GM19328 (cell line): ENCODE results near the gene TRMT112.
"Not testable (repeated sequence)": the region's sequence is repeated elsewhere in the genome, so short reads cannot be mapped to it uniquely, and the experiment has no call there.

ENCODE experiments used
- ATAC-seq: cut with Tn5 transposase; IDR thresholded peaks from one replicate; pipeline ENCODE4 v1.9.1; 2021; ENCODE audit warnings: mild to moderate bottlenecking, moderate library complexity; ENCODE audit not compliant: unreplicated experiment

The TRMT112 gene

DNA sequence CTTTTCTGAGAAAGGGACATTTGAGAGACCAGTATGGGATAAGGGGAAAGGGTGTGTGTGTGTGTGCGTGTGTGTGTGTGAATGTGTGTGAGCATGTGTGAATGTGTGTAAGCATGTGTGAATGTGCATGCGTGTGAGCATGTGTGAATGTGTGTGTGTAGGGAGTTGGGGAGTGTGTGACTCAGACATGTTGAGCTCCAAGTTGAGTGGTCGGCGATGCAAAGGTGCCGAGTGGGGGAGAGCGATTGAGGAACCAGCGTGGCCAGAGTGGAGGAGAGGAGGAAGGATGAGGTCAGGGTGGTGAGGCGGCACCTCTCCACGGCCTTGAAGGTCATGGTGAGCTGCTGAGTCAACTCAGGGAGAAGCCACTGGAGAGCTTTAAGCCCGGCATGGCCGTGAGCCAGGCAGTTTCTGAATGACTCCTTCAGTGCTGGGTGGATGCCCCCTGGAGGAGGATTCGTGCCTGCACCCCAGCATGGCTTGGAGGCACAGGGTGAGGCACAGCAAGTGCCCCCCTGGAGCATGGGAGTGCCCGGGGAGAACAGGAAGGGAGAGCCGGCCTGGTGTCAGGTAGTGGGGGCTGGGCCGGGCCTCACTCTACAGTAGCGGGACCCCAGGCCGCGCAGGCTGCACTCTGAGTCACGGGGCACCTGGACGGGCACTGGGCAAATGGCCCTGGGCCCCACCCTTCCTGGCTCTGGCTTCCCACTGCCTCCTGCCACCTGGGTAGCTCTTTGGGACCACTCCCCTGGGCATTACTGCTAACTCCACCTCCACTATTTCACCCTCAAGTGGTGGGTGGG, 14.4 kb upstream of the TRMT112 start:
- no peak for ATAC-seq

DNA sequence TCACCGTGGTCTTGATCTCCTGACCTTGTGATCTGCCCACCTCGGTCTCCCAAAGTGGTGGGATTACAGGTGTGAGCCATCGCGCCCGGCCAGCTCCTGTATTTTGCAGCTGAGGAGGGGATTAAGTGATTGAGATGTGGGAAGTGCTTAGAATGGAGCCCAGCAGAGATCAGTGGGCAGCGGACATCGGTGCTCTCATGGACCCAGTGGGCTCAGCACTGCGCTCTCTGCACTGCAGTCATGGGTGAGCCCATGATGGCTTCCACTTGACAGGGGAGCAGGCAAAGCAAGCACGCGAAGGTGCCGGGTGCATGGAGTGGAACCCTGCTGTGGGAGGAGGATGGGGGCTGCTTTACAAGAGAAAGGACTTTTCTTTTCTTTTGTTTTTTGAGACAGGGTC, 13.5 kb upstream of the TRMT112 start:
- no peak for ATAC-seq

GRCh38 chr11:64327993-64328392, 10.6 kb upstream of the TRMT112 start:
- ATAC-seq: no peak

- no peak for ATAC-seq
Measured at GRCh38 chr11:64327375-64327774, 10.0 kb upstream of the TRMT112 start.

- no peak for ATAC-seq
Measured at GRCh38 chr11:64324692-64325469, 7.5 kb upstream of the TRMT112 start.

DNA sequence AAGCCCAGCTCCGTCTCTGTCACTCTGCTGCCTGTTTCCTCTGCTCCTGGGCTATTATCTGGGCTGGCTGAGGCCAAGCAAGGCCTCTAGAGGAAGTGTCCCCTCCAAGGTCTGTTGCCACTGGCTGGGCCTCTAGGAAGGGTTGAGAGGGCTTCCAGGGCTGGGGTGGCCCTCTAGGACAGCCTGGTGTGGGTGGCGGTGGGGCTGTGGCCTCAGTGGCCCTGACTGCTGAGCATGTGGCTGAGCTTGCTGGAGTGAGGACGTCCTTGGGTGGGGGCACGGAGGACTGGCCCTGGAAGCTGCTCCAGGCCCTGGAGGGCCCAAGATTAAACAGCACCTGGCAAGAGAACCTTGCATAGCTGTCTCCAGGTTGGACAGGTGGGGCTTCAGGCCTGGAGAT, 6.6 kb upstream of the TRMT112 start:
- ATAC-seq: not testable (repeated sequence)

GRCh38 chr11:64323373-64323772, 6.0 kb upstream of the TRMT112 start:
- ATAC-seq: no peak

- ATAC-seq: no peak
Measured at GRCh38 chr11:64322925-64323260, 5.5 kb upstream of the TRMT112 start.

DNA sequence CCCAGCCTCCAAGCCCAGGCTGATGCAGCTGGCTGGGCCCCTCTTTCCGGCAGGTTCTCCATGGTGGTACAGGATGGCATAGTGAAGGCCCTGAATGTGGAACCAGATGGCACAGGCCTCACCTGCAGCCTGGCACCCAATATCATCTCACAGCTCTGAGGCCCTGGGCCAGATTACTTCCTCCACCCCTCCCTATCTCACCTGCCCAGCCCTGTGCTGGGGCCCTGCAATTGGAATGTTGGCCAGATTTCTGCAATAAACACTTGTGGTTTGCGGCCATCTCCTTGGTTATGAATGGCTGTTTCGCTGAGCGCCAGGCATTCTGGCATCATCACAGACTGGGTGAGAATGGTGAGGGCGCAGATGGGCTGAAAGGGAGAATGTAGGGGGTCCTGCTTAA, 4.2 kb upstream of the TRMT112 start:
- ATAC-seq: no peak

GRCh38 chr11:64321026-64321425, 3.7 kb upstream of the TRMT112 start:
- no peak for ATAC-seq

DNA sequence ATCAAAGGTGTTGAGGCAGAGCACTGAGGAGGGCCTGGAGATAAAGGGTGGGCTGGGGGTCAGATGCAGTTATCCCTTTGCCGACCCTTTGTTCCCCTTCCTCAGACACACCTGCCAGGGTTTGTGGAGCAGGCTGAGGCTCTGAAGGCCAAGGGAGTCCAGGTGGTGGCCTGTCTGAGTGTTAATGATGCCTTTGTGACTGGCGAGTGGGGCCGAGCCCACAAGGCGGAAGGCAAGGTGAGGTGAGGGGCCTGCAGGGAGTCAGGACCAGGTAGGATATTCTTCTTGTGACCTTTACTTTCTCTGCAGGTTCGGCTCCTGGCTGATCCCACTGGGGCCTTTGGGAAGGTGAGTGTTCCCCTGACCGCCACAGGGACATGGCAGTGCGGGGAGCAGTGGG, 3.2 kb upstream of the TRMT112 start:
- no peak for ATAC-seq

DNA sequence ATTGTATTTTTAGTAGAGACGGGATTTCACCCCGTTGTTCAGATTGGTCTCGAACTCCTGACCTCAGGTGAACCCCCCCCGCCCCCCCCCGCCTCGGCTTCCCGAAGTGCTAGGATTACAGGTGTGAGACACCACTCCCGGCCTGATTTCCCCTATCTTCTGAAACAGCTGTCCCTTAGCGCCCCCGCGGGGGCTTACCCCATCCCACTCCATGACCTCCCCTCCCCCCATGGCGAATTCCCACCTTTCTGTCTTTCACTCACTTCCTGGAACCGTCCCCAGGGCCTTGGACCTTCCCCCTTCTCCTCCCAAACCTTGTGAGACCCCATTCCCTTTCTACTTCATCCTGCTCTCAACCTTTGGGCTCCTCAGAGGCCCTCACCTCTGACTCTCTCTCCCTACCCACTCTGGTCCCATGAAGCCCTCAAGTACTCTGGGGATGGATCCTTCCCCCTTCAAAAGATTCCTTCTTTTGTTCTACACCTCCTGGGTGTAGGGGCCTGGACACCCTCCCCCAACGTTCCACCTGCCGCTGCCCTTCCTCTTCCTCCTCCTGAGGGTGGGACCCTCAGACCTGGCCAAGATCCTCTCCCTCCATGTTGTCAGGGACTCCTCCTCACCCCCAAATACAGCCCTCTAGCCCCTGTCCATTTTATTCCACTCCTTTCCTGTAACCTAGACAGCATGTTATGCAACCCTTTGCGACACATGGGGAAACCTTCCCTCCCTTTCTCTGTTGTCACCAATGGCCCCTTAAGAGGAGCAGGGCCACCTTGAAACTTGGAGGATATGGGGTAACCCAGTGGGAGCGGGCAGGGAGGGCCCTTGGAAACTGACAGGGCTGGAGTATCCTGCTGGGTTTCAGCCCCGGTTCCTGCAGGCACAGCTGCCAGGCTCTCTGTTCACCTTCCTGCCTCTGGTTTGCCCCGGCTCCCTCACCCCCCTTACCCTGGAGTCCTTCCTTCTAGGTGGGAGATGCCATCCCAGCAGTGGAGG, 1.7 kb upstream of the TRMT112 start:
- ATAC-seq: no peak

- ATAC-seq: peak; percentile 71
Measured at GRCh38 chr11:64317961-64318765, 804 bp upstream of the TRMT112 start, which contains the start of gene PRDX5. Gene PRDX5 (plus strand): TSS chr11:64318121. CDS start chr11:64318216, 95 bp downstream.

DNA sequence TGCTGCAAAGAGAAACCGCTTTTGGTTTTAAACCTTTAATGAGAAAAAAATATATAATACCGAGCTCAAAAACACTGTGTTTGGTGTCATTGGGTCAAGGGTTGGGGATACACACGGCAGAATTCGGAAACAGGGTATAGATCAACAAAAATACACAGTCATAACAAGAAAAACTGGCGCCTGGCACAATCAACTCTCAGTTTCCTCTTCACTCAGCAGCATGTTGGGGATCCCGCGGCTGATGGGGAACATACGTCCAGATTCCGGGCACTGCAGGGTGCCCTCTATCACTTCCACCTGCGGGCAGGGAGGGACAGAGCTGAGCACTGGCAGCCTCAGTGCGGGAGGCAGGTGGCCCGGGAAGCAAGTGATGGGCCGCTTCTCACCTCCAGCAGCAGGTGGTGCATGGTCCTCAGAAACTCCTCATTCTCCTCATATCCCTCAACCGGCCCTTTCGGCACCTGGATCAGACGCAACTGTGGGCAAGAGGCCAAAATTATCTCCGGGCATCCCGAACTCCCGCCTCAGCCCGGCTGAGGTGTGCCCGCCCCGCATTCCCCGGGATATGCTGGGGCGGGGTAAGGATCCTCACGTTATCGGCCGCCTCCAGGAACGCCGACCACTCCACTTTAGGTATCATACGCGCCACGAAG, 561 bp downstream of the TRMT112 start:
- peak; percentile 1 for ATAC-seq

DNA sequence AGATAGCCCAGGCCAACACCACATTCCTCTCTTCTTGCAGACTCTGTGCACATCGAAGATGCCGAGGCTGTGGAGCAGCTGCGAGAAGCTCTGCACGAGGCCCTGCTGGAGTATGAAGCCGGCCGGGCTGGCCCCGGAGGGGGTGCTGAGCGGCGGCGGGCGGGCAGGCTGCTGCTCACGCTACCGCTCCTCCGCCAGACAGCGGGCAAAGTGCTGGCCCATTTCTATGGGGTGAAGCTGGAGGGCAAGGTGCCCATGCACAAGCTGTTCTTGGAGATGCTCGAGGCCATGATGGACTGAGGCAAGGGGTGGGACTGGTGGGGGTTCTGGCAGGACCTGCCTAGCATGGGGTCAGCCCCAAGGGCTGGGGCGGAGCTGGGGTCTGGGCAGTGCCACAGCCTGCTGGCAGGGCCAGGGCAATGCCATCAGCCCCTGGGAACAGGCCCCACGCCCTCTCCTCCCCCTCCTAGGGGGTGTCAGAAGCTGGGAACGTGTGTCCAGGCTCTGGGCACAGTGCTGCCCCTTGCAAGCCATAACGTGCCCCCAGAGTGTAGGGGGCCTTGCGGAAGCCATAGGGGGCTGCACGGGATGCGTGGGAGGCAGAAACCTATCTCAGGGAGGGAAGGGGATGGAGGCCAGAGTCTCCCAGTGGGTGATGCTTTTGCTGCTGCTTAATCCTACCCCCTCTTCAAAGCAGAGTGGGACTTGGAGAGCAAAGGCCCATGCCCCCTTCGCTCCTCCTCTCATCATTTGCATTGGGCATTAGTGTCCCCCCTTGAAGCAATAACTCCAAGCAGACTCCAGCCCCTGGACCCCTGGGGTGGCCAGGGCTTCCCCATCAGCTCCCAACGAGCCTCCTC, 1.5 kb downstream of the TRMT112 start:
- not testable (repeated sequence) for ATAC-seq

DNA sequence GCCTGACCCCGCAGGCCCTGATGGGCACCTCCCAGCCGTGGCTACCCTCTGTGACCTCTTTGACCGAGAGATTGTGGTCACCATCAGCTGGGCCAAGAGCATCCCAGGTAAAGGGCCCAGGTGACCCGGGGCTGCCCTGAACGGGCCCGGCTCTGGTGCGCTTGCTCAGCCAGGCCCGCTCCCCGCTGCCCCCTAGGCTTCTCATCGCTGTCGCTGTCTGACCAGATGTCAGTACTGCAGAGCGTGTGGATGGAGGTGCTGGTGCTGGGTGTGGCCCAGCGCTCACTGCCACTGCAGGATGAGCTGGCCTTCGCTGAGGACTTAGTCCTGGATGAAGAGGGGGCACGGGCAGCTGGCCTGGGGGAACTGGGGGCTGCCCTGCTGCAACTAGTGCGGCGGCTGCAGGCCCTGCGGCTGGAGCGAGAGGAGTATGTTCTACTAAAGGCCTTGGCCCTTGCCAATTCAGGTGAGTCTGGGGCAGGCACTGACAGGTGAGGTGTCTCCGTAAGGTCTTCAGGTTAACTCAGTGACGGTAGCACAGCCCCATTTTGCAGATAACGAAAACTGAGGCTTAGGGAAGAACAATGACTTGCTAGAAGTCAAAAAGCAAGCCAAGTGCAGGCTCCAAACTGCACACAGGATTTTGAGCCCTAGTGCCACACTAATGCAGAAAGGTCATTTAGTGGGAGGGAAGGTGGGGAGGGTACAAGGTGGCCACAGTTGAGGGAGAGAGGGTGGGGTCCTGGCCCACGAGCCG, 2.4 kb downstream of the TRMT112 start:
- ATAC-seq: no peak

DNA sequence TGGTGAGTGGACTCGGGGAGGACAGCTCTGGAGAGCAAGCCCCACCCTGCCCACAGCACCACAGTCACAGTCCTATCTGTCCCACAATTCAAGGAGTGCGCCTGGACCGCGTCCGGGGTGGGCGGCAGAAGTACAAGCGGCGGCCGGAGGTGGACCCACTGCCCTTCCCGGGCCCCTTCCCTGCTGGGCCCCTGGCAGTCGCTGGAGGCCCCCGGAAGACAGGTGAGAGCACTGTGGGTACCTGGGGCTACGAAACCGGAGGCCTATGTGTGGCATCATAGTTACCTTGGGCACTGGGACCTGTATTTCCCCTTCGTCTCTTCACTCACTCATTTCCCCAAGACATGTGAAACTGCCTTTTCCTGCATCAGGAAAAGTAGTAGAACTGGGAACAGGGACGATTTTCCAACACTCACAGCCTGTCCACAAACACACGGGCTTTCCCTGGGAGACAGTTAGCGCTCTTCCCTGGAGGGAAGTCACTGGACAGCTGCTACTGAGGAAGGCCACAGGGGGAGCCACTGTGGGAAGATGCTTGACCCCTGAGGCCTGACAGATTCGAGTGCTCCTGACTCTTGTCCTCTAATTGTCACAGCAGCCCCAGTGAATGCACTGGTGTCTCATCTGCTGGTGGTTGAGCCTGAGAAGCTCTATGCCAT, 3.1 kb downstream of the TRMT112 start:
- no peak for ATAC-seq
